ENCODE results near the gene SCUBE2. TPM values are rescaled to one million over a fixed set of nuclear protein-coding genes. Genes with fewer than 3 reads are reported as not detected.

SCUBE2 gene
- total and polyA plus RNA-seq, 2 donors (not counting 3 experiments of a cell fraction or from before 2014, with no cell fraction given), result 0.55 to 3.5 TPM

DNA sequence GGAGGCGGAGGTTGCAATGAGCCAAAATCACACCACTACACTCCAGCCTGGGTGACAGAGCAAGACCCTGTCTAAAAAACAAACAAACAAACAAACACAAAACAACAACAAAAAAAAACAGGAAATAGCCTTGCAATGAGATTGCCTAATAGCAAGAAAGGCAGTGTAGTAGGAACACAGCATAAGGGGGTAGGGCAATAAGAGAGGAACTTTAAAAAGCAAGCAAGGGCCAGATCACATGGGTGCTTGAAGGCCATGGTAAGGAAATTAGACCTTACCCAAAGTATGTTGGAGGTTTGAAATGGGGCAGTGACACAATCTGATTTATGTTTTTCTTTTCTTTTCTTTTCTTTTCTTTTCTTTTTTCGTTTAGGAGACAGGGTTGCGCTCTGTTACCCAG is 52.9 kb downstream of the SCUBE2 start:
- Histone ChIP-seq H4K20me1 (replicated peaks; ENCODE audit: control insufficient read depth, extremely low read depth, insufficient read depth, low read length) (no peaks in the 10 kb centered on the region), H3K4me3 (replicated peaks in 1 of 3; ENCODE audit: insufficient read depth in 1 of 3, low read depth in 1 of 3, low read length in 3 of 3) (no peak overlapping the region), H3K27me3 (ENCODE audit: control insufficient read depth in 2 of 2, insufficient read depth in 2 of 2, low read length in 2 of 2) (peaks cover 10 to 13% of the 10 kb centered on the region in 2 experiments), H3K27ac (ENCODE audit: insufficient read depth, low read depth, low read length) (no peak overlapping the region), H3K9ac (replicated peaks; ENCODE audit: extremely low read depth, insufficient read depth, low read length) (no peak overlapping the region), H2AFZ (ENCODE audit: low read depth, low read length) (no peak overlapping the region), H3K4me1 (ENCODE audit: control insufficient read depth, extremely low read depth, insufficient read depth, low read length) (no peaks in the 10 kb centered on the region), H3K36me3 (ENCODE audit: control insufficient read depth in 2 of 2, extremely low read depth in 1 of 2, insufficient read depth in 2 of 2, low read length in 2 of 2) (no peaks in the 10 kb centered on the region), H3K4me2 (ENCODE audit: insufficient read depth, low read length) (no peak overlapping the region), H3K9me3 (replicated peaks; ENCODE audit: control insufficient read depth, insufficient read depth, low read length) (no peaks in the 10 kb centered on the region), H3K79me2 (ENCODE audit: control insufficient read depth, insufficient read depth, low read length) (no peaks in the 10 kb centered on the region), H3K9me1 (replicated peaks; ENCODE audit: control insufficient read depth, extremely low read depth, insufficient read depth, low read length) (no peaks in the 10 kb centered on the region)
- DNase-seq (ENCODE audit: low read depth, low spot score) (no peak), FAIRE-seq (no peak)
- intact Hi-C loops (cut with micrococcal nuclease), result no loop called here
- TF ChIP-seq CTCF (IDR thresholded peaks at IDR 0.05; ENCODE audit: extremely low read depth in 1 of 2, insufficient read depth in 1 of 2, low read depth in 1 of 2, low read length in 2 of 2) (no peak), MYC (IDR thresholded peaks at IDR 0.05; ENCODE audit: low read depth, low read length) (no peak), EZH2 (IDR thresholded peaks at IDR 0.05; ENCODE audit: borderline replicate concordance, low read depth, low read length, severe bottlenecking) (no peak)
- POLR2A ChIA-PET, result no interaction called here
- dilution Hi-C loops (cut with MboI; ENCODE audit: extremely low pct_ligation_motif_present, low sequenced_read_pairs), result no loop called here
- no TSS peak for BruUV-seq (replicated peaks)
- CTCF ChIA-PET, result interaction anchor here (1.0 to 1.9 kb wide), 4 partner anchors 10 to 99 kb away, joined by 3 to 6 read pairs (median 3); no protein-coding TSS in a partner anchor

DNA sequence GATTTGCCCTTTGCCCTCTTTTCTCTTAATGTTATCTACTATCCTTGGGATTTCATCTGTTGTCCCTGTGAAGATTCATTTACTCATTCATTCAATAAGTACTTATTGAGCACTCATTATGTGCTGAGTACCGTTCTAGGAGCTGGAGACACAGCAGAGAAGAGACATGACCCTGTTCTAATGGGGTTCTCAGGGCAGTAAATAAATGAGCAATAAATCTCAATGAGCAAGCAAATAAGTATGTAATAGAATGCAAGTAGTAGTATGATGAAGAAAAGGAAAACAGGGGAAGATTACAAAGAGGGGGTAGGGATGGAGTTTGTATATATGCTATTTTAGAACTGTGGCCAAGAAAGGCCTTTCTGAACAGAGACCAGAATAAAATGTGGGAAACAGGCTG is 53.4 kb downstream of the SCUBE2 start:
- dilution Hi-C loops (cut with MboI; ENCODE audit: extremely low pct_ligation_motif_present, low sequenced_read_pairs), result no loop called here
- DNase-seq (ENCODE audit: low read depth, low spot score), result no peak

More for the DNA sequence above, 53.4 kb downstream of the SCUBE2 start:
- peaks cover 10 to 13% of the 10 kb centered on the region in 2 experiments for H3K27me3 ChIP-seq (ENCODE audit: control insufficient read depth in 2 of 2, insufficient read depth in 2 of 2, low read length in 2 of 2)
- BruUV-seq (replicated peaks), result no TSS peak
- FAIRE-seq, result no peak
- no peak overlapping the region for H3K4me2 ChIP-seq (ENCODE audit: insufficient read depth, low read length)
- no peak overlapping the region for H3K4me3 ChIP-seq (replicated peaks in 1 of 3; ENCODE audit: insufficient read depth in 1 of 3, low read depth in 1 of 3, low read length in 3 of 3)
- no peaks in the 10 kb centered on the region for H4K20me1 ChIP-seq (replicated peaks; ENCODE audit: control insufficient read depth, extremely low read depth, insufficient read depth, low read length)
- H3K27ac ChIP-seq (ENCODE audit: insufficient read depth, low read depth, low read length), result no peak overlapping the region
- ChIA-PET POLR2A (no interaction called here), CTCF (interaction anchor here (1.1 to 1.9 kb wide), 5 partner anchors 10 to 99 kb away, joined by 3 to 6 read pairs (median 3); no protein-coding TSS in a partner anchor)
- intact Hi-C loops (cut with micrococcal nuclease), result no loop called here
- TF ChIP-seq JUN (IDR thresholded peaks at IDR 0.05; ENCODE audit: borderline replicate concordance, insufficient read depth, insufficient read length, low read depth) (no peak), MYC (IDR thresholded peaks at IDR 0.05; ENCODE audit: low read depth, low read length) (no peak), POLR2A (IDR thresholded peaks at IDR 0.05; ENCODE audit: low read depth, low read length) (no peak), EZH2 (IDR thresholded peaks at IDR 0.05; ENCODE audit: borderline replicate concordance, low read depth, low read length, severe bottlenecking) (no peak)
- H3K9ac ChIP-seq (replicated peaks; ENCODE audit: extremely low read depth, insufficient read depth, low read length), result no peak overlapping the region
- no peaks in the 10 kb centered on the region for H3K79me2 ChIP-seq (ENCODE audit: control insufficient read depth, insufficient read depth, low read length)
- H3K4me1 ChIP-seq (ENCODE audit: control insufficient read depth, extremely low read depth, insufficient read depth, low read length), result no peaks in the 10 kb centered on the region
- H3K9me3 ChIP-seq (replicated peaks; ENCODE audit: control insufficient read depth, insufficient read depth, low read length), result no peaks in the 10 kb centered on the region
- H3K36me3 ChIP-seq (ENCODE audit: control insufficient read depth in 2 of 2, extremely low read depth in 1 of 2, insufficient read depth in 2 of 2, low read length in 2 of 2), result no peaks in the 10 kb centered on the region
- H2AFZ ChIP-seq (ENCODE audit: low read depth, low read length), result no peak overlapping the region
- no peaks in the 10 kb centered on the region for H3K9me1 ChIP-seq (replicated peaks; ENCODE audit: control insufficient read depth, extremely low read depth, insufficient read depth, low read length)
